GM19467 (cell line): Measurements from ENCODE around the gene ADAM11.

Experiments used
- ATAC-seq: cut with Tn5 transposase; IDR thresholded peaks from one replicate; pipeline ENCODE4 v1.9.1; 2021; ENCODE audit warnings: mild to moderate bottlenecking, moderate library complexity; ENCODE audit not compliant: unreplicated experiment

Gene ADAM11

GRCh38 chr17:44757045-44757917 is 1.5 kb upstream of the ADAM11 start:
- no peak for ATAC-seq

GRCh38 chr17:44757918-44758413 is 822 bp upstream of the ADAM11 start:
- ATAC-seq, result no peak

DNA sequence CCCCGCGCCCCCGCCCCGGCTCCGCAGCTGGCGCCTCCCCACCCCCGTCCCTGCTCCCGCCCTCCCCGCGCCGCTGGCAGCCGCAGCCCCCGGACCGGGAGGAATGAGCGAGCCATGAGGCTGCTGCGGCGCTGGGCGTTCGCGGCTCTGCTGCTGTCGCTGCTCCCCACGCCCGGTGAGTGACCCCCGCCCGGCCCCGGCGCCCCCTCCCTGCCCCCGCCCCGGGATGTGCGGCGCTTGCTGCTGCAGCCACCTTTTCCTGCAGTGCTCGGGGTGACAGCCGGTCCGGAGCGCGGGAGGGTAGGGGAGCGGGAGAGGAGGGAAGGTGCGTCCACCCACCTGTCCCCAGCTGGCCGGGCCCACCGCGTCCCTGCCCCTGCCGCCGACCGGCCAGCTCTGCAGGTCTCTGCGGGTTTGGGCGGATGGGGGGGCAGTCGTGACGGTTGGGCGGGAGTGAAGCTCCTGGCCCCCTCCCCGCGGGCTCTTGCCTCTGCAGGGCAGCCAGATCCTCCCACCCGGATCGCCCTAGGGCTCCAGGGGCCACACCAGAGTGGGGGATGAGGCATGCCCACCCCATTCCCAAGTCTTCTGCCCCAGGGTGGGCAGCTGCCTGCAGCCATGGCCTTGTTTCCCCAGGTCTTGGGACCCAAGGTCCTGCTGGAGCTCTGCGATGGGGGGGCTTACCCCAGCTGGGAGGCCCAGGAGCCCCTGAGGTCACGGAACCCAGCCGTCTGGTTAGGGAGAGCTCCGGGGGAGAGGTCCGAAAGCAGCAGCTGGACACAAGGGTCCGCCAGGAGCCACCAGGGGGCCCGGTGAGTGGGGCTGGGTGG is 513 bp downstream of the ADAM11 start:
- ATAC-seq, result no peak

GRCh38 chr17:44759916-44760243 is 1.1 kb downstream of the ADAM11 start:
- no peak for ATAC-seq

GRCh38 chr17:44760474-44761308 is 1.9 kb downstream of the ADAM11 start:
- ATAC-seq, result no peak

GRCh38 chr17:44761932-44762810 is 3.4 kb downstream of the ADAM11 start:
- no peak for ATAC-seq

- ATAC-seq, result no peak
Observed at GRCh38 chr17:44763170-44763569, 4.4 kb downstream of the ADAM11 start.

DNA sequence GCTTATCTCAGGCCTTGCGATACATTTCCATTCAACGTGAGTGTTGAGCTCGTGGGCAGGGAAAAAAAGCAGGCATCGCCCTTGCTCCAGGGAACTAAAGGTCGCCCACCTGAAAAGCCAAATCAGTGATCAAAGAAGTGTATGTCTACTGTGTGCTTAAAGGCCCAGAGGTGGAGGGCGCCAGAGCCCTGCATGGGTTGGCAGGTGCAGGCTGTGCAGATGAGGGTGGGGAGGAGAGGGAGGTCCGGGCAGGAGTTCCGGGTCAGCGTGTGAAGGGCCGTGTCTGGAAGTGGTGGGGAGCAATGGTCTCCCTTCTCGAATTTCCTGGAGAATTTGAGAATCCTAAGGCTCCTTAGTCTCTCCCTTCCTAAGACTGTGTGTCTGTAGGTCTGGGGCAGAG is 7.2 kb downstream of the ADAM11 start:
- ATAC-seq, result no peak

- no peak for ATAC-seq
Observed at GRCh38 chr17:44766409-44767038, 7.7 kb downstream of the ADAM11 start.

DNA sequence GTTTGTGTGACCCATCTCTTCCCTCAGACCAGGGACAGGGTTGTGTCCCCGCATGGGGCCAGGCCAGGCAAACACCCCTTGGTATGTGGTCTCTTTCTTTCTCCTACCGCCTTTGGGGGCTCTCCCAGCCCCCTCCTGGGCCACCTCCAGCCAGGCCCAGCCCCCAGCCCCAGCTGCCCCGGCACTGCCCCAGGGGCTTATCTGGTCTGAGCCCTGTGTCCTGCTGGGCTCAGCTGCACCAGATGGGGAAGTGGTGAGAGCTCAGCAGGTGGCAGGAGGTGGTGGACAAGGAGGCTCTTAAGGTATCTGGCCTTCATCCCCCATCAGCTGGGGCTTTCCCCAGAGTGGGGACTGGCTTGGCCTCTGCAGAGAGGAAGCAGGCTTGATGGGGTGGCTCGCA is 8.7 kb downstream of the ADAM11 start:
- ATAC-seq, result no peak

DNA sequence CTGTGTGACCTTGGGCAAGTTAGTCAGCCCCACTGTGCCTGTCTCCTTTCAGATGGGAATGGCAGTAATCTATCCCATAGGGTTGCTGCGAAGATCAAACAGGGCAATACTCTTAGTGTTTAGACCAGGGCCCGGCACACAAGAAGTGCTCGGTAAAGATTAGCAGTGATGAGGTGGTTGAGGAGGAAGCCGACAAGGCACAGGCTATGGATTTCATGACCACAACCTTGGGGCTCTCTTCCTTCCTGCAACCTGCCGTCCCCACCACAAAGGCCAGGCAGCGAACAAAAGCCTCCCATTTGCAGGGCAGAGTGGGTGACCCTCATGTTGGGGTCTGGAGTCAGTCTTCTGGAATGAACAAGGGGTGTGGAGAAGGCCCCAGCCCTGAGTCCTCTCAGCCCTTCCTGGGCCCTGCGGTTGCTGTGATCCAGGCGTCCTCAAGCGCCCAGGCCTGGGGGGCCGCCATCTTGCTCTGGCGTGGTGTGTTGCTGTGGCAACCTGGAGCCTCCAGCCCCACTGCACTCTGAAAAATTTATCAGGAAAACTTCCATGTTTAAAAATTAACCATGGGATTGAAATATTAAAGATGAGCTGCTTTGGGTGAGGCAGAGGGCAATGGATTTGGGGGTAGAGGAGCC is 9.8 kb downstream of the ADAM11 start:
- ATAC-seq, result no peak

DNA sequence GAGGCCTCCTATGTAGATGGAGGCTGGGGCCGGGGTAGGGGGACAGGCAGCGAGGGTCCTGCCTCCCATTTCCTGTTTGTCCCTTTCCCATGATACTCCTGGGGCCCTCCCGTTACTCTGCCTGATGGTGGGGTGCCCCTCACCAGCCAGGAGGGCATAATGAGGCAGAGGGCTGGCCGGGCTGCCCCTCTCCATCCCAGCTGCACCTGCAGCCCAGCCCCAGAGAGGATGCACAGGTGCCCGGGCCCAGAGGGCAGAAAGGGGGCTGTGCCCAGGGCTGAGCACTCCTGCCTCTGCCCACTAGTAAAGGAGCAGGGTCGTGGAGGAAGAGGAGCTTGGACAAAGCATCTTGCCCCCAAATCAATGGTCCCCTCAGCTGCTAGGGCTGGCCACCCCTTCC is 10.4 kb downstream of the ADAM11 start:
- no peak for ATAC-seq

GRCh38 chr17:44769647-44770084 is 10.9 kb downstream of the ADAM11 start:
- no peak for ATAC-seq

- ATAC-seq, result no peak
Observed at GRCh38 chr17:44770166-44770925, 11.6 kb downstream of the ADAM11 start.

- ATAC-seq, result no peak
Observed at GRCh38 chr17:44772308-44773045, 13.7 kb downstream of the ADAM11 start.

DNA sequence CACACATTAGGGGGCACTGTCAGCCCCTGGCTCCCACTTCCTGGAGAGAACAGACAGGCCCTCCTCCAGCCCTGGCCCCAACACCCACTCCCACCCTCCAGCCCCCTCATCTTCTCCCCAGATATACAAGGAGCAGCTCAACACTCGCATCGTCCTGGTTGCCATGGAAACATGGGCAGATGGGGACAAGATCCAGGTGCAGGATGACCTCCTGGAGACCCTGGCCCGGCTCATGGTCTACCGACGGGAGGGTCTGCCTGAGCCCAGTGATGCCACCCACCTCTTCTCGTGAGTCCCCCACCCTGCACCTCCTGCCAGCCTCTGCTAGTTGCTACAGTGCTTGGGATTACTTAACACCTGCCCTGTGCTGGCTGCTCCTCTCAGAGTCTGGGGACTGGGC is 14.4 kb downstream of the ADAM11 start:
- no peak for ATAC-seq

- no peak for ATAC-seq
Observed at GRCh38 chr17:44774271-44775135, 15.7 kb downstream of the ADAM11 start.
